Gastrocnemius medialis (tissue), 4 donors: Measurements from ENCODE around the gene NRROS. TPM values are rescaled to one million over a fixed set of nuclear protein-coding genes. Genes with fewer than 3 reads are reported as not detected.

Experiments
- ATAC-seq, 2 donors: fragments of 150-250 bp; one replicate each; pipeline ENCODE4 v1.9.1; 2016
- DNase-seq, 2 donors: peaks; one replicate each; pipeline ENCODE4 v3.0.0-alpha.2; 2019
- H3K27ac ChIP-seq, 4 donors: fragments of 200-600 bp; sonication (generic); 1 replicate in 1 of 4; 2 replicates in 3 of 4; pipeline ENCODE4 v1.5.1; 2016 to 2018; ENCODE audit warnings: mild to moderate bottlenecking in 2 of 4, moderate library complexity in 1 of 4
- H3K27me3 ChIP-seq, 3 donors: fragments of 200-600 bp; sonication (generic) in 2 of 3; 1 replicate in 1 of 3; 2 replicates in 2 of 3; pipeline versions ENCODE4 v1.5.1 to v1.6.0; 2016 to 2019; ENCODE audit warnings: mild to moderate bottlenecking in 1 of 3, moderate library complexity in 1 of 3
- H3K36me3 ChIP-seq, 2 donors: fragments of 200-600 bp; sonication (generic) in 1 of 2; one replicate each; pipeline ENCODE4 v1.5.1; 2017 to 2018
- H3K4me1 ChIP-seq, 2 donors: fragments of 200-600 bp; sonication (generic) in 1 of 2; one replicate each; pipeline ENCODE4 v1.5.1; 2016 to 2017; ENCODE audit warnings: mild to moderate bottlenecking in 2 of 2
- H3K4me3 ChIP-seq, 4 donors: fragments of 200-600 bp; sonication (generic) in 3 of 4; 1 replicate in 1 of 4; 2 replicates in 3 of 4; pipeline ENCODE4 v1.5.1; 2016 to 2019; ENCODE audit warnings: mild to moderate bottlenecking in 2 of 4
- H3K9me3 ChIP-seq, 3 donors: fragments of 200-600 bp; sonication (generic) in 2 of 3; 1 replicate in 1 of 3; 2 replicates in 2 of 3; pipeline ENCODE4 v1.5.1; 2016 to 2019
- POLR2A ChIP-seq, 2 donors: fragments of 450-650 bp; IDR thresholded peaks; one replicate each; pipeline ENCODE4 v1.6.1; 2017; ENCODE audit warnings: antibody characterized with exemption in 2 of 2, mild to moderate bottlenecking in 2 of 2, moderate library complexity in 2 of 2
- in situ Hi-C, 4 donors: fragments of 200-750 bp; cut with MboI; loops; one replicate each; pipeline versions ENCODE4 v1.15.0 to v1.8.0; 2017; ENCODE audit warnings: low sequenced_read_pairs in 4 of 4
- intact Hi-C: fragments of 100-400 bp; cut with DNase I; formaldehyde crosslinking; loops from one replicate; pipeline ENCODE4 v1.15.1; 2023; ENCODE audit warnings: low total_unique reads
- total RNA-seq, 4 donors: library from RNA; depleted of rRNA; stranded (reverse); fragments of >200 nt; gene quantifications; one replicate each; pipeline versions ENCODE4 v1.1.0 to v1.2.3, GENCODE V29; 2016
- TF ChIP-seq, protein P1 (sequence below), 5 experiments: fragments of 450-650 bp in 3 of 5; fragments of 200-600 bp in 2 of 5; sonication (generic) in 2 of 5; IDR thresholded peaks in 4 of 5; conservative IDR thresholded peaks in 1 of 5; 1 replicate in 4 of 5; 2 replicates in 1 of 5; pipeline ENCODE4 v1.5.1; 2016 to 2019; ENCODE audit warnings: antibody characterized with exemption in 5 of 5, mild to moderate bottlenecking in 3 of 5, moderate library complexity in 3 of 5

Gene NRROS
- total RNA-seq, 4 donors from 2014 or later: 0.31 to 1.7 (median 0.96) TPM

DNA sequence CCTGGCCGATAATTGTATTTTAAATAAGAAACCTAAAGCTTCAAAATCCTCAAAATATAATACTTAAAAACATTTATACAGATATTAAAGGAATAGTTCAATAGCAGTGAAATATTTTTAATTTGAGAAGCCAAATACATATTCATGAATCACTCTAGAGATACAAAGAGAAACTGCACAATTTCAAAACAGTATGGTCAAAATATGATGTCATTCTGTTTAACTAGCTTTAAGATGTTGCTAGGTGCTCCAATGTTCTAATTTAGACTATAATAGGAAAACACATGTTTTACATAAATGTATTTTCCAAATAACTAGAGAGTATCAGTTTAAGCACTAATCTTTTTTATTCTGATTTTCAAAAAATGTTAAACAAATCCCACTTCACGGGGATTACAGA, 10.3 kb upstream of the NRROS start:
- Histone ChIP-seq H3K4me3 (no peak overlapping the region), H3K27ac (no peak overlapping the region), H3K36me3 (no peaks in the 10 kb centered on the region), H3K4me1 (peaks cover 5% of the 10 kb centered on the region in 2 donors), H3K27me3 (no peaks in the 10 kb centered on the region), H3K9me3 (no peaks in the 10 kb centered on the region)
- no peak for DNase-seq
- TF ChIP-seq, protein P1, sequence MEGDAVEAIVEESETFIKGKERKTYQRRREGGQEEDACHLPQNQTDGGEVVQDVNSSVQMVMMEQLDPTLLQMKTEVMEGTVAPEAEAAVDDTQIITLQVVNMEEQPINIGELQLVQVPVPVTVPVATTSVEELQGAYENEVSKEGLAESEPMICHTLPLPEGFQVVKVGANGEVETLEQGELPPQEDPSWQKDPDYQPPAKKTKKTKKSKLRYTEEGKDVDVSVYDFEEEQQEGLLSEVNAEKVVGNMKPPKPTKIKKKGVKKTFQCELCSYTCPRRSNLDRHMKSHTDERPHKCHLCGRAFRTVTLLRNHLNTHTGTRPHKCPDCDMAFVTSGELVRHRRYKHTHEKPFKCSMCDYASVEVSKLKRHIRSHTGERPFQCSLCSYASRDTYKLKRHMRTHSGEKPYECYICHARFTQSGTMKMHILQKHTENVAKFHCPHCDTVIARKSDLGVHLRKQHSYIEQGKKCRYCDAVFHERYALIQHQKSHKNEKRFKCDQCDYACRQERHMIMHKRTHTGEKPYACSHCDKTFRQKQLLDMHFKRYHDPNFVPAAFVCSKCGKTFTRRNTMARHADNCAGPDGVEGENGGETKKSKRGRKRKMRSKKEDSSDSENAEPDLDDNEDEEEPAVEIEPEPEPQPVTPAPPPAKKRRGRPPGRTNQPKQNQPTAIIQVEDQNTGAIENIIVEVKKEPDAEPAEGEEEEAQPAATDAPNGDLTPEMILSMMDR (IDR thresholded peaks at IDR 0.05 in 4 of 5, conservative IDR thresholded peaks at IDR 0.05 in 1 of 5): no peak
- no peak for TF ChIP-seq POLR2A (IDR thresholded peaks at IDR 0.05)
- intact Hi-C loops: no loop called here
- in situ Hi-C loops: no loop called here
- ATAC-seq: no peak

DNA sequence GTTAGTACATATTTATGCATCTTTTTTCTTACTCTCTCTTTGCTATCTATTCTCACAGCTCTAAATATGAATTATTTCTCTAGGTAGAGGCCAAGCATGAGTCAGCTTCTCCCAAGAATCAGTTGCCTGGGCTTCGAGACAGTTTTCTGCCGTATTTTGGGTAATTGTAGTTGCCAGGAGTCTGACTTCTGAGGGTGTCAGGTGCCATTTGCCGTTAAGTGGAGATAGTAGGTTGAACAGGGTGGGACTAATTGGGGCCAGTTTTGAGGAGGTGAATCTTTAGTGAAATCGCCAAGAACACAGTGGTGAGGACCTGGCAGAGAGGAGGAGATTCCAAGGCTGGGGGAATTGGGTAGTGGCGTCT, 7.8 kb upstream of the NRROS start:
- intact Hi-C loops: loop anchor here (2.0 kb wide), 1 partner anchor 103 kb away; no protein-coding TSS in a partner anchor

DNA sequence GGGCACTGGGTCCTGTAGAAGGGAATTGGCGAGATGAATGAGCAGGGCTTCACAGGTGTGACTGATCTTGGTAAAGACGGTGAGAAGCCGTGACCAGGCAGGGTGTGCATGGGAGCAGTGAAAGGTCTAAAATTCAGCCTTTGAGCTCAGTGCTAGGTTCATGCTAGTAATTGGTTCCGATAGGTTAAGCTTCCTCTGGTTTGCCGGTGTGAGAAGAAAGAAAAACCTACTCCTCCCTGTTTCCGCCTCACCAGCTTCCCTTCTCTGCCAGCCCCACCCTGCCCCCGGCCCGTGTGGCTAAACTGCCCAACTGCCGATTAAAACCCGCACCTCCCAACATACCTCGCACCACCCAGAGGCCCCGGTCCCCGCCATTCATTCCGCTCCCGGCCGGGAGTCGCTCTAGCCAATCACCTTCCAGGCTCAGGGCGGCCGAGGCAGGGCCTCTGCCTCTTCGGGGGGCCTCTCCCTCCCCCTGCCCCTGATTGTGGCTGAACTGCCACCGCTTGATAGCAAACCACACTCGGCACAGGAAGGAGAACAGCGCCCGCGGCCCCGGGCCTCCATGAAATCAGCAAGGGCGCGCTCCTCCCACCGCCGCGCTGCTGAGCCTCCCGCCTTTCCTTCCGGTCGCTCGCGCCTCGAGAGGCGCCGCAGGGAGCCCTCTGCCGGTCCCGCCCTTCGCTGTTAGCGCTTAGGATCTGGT, 7.3 kb upstream of the NRROS start:
- DNase-seq: peak; percentile 58 to 69
- peak; percentile 89 to 92 for ATAC-seq
- H3K27me3 ChIP-seq: peaks cover 0 to 2% (median 0%) of the 10 kb centered on the region in 3 donors
- peak overlapping the region; percentile 32 to 80 (median 70) for H3K27ac ChIP-seq
- intact Hi-C loops (loop anchor here (2.0 kb wide), 1 partner anchor 103 kb away; no protein-coding TSS in a partner anchor), in situ Hi-C loops (no loop called here)
- TF ChIP-seq, protein P1 (IDR thresholded peaks at IDR 0.05 in 4 of 5, conservative IDR thresholded peaks at IDR 0.05 in 1 of 5): peak in 2 of 5 experiments; percentile 47 to 61
- peak in 1 of 2 donors; percentile 40 for TF ChIP-seq POLR2A (IDR thresholded peaks at IDR 0.05)
- H3K36me3 ChIP-seq: no peaks in the 10 kb centered on the region
- no peaks in the 10 kb centered on the region for H3K9me3 ChIP-seq
- peak overlapping the region; percentile 60 to 89 (median 72) for H3K4me3 ChIP-seq
- peaks cover 5% of the 10 kb centered on the region in 2 donors for H3K4me1 ChIP-seq

More for the DNA sequence above, 7.8 kb upstream of the NRROS start:
- in situ Hi-C loops: no loop called here
- TF ChIP-seq POLR2A (IDR thresholded peaks at IDR 0.05): no peak
- TF ChIP-seq, protein P1 (IDR thresholded peaks at IDR 0.05 in 4 of 5, conservative IDR thresholded peaks at IDR 0.05 in 1 of 5): no peak
- peak overlapping the region; percentile 32 to 80 (median 70) for H3K27ac ChIP-seq
- ATAC-seq (no peak), DNase-seq (no peak)
- no peaks in the 10 kb centered on the region for H3K36me3 ChIP-seq
- H3K9me3 ChIP-seq: no peaks in the 10 kb centered on the region
- peaks cover 5% of the 10 kb centered on the region in 2 donors for H3K4me1 ChIP-seq
- peak overlapping the region; percentile 60 to 89 (median 72) for H3K4me3 ChIP-seq
- H3K27me3 ChIP-seq: peaks cover 0 to 2% (median 0%) of the 10 kb centered on the region in 3 donors

DNA sequence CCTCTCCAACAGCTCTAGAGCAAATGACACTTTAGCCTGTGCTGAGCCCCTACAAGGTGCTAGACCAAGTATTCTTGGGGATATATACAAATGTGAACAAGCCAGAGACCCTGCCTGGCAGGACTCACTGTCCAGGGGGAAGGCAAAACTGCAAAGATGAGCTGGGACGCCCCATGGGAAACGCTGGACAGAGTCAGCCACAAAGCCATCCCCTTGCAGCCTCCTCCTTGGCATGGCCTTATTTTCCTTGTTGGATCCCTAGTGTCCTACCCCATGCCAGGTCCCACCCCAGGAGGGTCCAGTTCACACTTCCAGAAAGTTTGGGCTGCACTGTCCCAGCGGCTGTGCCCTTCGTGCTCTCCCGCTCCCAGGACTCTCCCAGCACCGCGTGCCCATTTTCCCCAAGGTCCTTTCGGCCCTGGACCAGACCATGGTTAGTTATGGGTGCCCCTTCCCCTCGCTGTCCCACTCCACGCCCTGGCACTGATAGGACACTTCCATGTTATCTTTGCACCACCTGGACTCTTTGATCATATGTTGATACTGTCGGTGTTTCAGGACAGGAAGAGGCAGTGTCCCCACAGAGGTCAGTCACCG, 5.8 kb upstream of the NRROS start:
- Histone ChIP-seq H3K4me1 (peaks cover 5% of the 10 kb centered on the region in 2 donors), H3K9me3 (no peaks in the 10 kb centered on the region), H3K36me3 (no peaks in the 10 kb centered on the region), H3K4me3 (no peak overlapping the region), H3K27me3 (peaks cover 0 to 2% (median 0%) of the 10 kb centered on the region in 3 donors), H3K27ac (peak overlapping the region in 3 of 4 donors; percentile 65 to 80 (median 74))
- TF ChIP-seq POLR2A (IDR thresholded peaks at IDR 0.05): no peak
- TF ChIP-seq, protein P1 (IDR thresholded peaks at IDR 0.05 in 4 of 5, conservative IDR thresholded peaks at IDR 0.05 in 1 of 5): no peak
- in situ Hi-C loops: no loop called here
- DNase-seq (no peak), ATAC-seq (no peak)
- intact Hi-C loops: loop anchor here (2.0 kb wide), 1 partner anchor 105 kb away; no protein-coding TSS in a partner anchor
